Measurements from ENCODE around the gene SELENOH.

Gene SELENOH

DNA sequence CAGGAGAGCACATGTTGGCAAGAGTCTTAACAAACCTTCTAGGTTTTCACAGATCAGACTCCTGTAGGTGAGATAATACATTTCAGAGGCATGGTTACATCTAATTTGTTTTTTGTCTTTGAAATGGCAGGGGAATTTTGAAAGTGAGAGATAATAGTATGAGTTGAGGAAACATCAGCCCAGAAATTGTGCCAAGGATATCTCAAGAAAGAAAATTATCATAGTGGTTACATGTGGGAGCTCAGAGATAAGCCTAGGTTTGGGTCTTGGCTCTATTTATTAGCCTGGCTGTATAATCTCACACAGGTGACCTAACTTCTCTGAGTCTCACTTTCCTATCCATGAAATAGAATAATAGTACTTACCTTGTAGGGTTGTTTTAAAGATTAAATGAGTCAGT lies 9.9 kb downstream of the SELENOH start:
- no peak for DNase-seq

DNA sequence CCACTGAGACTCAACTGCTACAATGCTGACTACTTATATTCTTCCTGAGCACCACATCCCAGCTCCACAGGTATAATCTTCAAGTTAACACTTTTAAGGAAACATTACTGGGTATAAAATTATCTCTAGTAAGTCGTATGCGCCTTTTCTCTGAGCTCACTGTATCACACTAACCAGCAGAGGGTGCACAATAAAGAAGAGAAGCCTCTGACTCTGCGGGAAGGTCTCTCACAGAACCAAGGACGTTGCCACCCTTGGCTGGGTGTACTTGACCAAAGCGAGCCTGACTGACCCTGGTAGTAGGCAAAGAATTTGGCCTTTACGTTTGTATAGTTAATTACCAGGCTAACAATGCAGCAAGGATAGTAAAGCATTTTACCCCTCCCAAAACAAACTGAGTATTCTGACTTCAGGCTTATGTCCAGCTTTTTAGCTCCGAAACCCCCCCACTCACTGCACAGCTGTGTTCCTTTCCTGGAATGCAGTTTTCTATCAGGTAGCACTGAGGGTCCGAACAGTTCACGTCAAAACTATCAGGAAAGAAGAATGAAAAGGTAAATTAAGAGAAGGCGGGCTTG lies 10.5 kb downstream of the SELENOH start, which contains the start of gene BTBD18:
Gene BTBD18, minus strand, starts transcription at position 144 of the 578 bp plus-strand sequence. CDS start 631 bp downstream, outside the sequence.
- DNase-seq = no peak

DNA sequence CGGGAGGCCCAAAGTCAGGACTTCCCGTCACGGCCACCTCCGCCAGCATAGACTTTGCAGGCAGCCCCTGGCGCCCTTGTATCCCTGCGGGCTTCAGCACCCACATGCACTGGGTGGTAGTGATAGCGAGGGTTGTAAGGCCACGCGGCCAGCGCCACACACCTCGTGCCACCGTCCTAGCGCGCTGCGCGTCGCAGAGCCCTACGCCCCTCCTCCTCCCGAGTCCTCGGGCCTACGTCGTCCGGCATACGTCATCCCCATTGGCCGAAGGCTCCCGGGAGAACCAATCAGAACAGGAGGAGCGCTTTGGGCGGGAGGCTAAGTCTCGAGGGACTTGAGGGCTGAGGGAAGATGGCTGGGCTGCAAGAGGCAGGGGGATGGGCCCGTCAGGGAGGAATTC lies 11.7 kb downstream of the SELENOH start:
- no peak for DNase-seq

DNA sequence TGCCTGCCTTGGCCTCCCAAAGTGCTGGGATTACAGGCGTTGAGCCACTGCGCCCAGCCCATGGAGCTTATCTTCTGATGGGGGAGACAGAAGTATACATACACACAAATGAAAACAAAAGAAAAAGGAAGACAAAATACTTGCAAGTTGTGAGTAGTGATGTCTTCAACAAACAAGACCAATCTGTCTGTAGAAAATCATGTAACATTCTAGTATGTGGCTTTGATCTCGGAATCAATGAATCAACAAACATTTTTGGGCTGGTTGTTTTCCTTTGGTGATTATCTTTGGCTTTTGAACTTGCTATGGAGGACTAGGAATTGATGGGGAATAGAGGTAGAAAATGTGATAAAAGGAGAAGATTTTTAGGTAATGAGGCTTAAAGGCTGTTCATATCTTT lies 16.9 kb downstream of the SELENOH start:
- DNase-seq = no peak

DNA sequence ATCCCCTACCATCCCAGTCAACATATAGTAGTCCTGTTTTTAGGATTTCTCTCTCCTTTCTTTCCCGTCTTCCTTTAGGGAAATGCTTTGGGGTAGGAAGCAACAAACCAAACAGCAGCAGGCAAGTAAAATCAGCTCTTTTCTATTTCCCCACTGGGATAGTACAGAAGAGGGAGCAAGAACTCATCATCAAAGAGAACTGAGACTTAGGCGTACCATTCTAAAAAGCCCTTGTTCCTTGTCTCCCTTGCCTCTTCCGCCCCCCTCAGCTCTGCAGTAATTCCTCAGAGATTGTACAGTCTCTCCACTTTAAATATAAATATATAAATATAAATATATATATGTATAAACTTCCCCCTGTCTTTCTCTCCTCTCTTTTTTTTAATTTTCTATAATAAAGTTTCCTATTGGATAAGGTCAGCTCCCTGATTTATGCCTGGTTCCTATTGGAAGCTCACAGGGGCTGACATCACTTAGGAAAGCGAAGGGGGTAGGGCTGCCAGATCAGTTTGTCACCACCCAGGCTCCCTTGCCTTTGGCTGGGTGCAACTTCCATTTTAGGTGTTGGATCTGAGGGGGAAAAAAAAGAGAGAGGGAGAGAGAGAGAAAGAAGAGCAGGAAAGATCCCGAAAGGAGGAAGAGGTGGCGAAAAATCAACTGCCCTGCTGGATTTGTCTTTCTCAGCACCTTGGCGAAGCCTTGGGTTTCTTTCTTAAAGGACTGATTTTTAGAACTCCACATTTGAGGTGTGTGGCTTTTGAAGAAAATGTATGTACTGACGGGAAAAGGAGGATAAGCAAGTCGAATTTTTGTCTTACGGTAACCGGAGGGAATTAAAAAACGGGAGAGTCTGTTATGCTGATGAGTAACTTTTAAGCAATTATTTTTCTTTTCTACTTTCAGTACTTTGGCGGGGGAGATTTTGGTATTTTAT lies 20.3 kb downstream of the SELENOH start, which contains the start of gene CTNND1:
Gene CTNND1, plus strand, starts transcription at position 502 of the 934 bp plus-strand sequence. CDS start 29,677 bp downstream, outside the sequence.
- no peak for DNase-seq

DNA sequence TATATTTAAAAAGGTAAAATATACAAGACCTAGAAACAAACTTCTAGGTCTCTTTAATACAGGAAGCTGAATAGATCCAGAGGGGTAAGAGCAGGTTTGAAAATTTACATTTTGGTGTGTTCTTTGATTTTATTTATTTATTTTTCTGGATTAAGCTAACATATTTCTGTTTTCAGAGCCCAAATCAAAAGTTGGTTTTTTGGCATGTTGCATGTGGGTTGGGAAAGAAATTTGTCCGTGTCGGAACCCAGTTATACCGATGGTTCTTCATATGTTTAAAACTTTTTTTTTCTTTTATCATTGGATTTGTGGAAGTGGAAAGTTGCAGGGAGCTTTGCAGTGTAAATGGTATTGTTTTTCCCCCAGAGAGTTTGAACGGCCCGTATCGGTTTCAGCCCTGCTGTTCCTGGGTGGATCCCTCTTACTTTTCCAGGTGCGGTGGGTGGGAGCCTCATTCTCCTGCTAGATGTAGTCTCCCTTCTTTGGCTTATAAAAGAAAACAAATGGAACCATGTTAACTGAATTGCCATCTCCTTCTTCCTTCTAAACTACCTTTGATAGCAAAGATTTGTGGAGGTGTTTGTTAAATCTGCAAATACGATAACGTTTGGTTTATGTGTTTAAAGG lies 21.1 kb downstream of the SELENOH start:
- no peak for DNase-seq

DNA sequence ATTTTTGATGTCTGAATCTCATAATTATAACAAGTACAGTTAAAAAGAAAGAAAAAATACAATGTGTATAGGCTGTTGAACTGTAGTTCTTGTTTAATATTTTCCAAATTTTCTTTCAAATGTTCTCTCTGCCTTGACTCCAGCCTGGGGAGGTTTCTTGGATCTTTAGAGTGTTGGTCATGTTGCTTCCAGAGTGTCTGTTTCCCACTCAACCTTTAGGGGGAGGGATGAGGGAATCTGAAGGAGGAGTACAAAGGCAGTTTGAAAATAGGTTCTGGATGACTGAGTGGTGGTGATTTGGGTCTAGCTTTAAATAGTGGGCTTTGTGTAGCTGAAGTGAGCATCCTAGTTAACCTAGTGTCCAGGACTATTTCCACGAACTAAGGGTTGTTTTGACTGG lies 22.3 kb downstream of the SELENOH start:
- DNase-seq = no peak

DNA sequence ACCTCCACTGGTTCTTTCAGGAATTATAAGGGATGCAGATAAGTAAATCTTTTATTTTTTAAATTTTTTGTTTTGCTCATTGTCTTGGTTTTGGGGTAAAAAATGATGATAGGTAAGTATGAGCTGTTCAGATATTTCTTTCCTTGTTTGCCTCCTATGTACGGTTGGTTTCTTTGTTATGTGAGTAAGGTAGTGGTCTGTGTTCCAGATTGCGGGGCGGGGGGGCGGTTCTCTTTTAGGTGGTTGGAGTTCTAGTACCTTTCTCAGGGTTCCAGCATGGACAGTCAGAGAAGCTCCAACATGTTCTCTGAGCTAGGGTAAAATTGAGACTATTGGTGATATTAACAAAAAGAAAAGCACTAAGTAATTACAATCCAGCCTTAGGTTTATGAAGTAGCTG lies 22.7 kb downstream of the SELENOH start:
- no peak for DNase-seq

DNA sequence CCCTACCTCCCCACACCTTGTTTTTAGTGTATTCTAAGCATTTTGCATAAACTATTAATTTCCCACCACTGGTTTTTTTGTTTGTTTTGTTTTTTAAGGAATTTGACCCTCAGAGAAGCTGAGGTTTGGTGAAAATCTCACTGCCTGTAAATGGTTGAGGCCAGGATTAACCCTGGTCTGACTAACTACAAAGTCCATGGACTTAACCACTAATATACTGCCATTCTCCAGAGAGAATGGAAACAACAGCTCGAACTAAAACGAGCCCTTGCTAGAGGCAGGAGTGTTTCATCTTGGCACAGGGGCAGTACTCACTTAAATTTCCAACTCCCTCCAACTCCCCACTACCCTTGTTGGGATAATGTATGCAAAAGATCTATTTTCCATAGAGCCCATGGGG lies 23.3 kb downstream of the SELENOH start:
- no peak for DNase-seq

DNA sequence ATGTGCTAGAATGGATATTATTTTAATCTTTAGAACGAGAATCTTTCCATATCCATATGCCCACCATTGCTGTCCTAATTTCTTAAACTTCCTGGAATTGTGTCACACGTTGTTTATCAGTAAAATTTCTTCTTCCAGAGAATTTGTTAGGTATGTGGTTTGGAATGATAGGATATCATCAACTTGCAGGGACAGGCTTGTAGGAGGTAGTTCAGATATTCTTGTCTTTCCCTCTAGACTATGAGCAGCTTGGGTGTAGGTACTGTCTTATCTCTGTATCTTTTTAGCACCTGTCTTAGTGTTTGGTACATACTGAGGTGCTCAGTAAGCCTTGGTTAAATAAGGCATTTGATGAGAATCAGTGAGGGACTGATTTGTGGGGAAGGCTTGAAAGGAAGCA lies 23.7 kb downstream of the SELENOH start:
- no peak for DNase-seq

DNA sequence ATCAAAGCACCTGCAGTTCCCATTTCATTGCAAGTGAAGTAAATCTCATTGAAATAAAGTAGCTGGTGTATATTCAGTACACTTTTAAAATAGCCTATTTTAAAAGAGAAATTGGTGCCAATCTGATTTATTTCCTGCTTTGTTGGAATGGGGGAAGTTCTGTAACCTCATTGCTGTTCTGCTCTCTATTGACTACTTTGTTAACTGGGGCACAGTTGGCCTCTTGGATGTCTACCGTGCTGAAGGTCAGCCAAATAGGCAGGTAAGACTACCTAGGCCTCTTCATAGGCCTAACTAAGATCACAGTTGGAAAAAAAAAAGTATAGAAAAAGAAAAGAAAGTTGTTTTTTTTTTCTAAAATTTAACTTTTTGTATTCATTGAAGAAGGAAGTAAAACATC lies 29.5 kb downstream of the SELENOH start:
- no peak for DNase-seq

DNA sequence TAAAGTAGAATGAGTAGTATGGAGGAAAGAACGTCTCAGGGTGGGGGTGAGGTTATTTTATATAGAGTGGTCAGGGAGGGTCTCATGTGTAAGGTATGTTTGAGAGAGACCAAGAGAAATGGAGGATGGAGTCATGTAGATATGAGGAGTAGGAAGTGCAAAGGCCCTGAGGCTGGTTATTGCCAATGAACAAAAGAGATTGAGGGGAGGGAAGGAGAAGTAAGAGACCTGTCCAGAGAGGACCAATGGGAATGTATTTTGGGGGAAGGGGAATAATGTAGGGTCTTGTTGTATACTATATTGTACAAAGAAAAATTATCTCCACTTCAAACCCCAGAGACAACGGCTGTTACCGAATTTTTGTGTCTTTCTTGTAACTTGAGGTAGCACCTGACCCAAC lies 30.1 kb downstream of the SELENOH start:
- no peak for DNase-seq

DNA sequence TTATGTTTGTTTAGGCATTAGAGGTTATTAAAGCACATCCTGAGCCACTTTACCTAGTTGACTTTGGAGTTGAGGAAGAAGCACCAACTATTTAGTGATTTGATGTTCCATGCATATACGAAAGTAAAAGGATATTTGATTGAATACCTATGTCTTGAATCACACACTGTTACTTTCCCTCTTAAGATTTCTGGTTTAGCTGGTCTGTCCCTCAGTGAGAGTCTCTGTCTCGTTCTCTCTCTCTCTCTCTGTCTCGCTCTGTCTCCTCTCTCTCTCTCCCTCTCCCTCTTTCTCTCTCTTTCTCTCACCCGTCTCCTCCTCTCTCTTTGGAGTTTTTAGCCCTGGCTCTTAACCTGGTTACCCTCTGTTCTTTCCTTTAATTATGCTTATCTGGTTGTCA lies 31.3 kb downstream of the SELENOH start:
- no peak for DNase-seq

DNA sequence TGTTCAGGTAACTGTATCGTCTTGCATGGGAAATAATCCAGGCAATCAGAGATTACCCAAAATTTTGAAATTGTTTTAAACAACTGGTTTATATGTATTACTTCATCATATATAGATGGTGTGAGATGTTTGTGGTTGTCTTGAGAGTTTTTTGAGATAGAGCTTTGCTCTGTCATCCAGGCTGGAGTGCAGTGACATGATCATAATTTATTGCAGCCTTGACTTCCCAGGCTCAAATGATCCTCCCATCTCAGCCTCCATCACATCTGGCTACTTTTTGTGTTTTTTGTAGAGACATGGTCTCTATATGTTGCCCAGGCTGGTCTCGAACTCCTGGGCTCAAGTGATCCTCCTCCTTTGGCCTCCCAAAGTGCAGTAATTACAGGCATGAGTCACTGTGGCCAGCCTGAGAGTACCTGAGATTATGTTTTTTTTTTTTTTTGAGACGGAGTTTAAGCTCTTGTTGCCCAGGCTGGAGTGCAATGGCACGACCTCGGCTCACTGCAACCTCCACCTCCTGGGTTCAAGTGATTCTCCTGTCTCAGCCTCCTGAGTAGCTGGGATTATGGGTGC lies 31.8 kb downstream of the SELENOH start:
- no peak for DNase-seq

DNA sequence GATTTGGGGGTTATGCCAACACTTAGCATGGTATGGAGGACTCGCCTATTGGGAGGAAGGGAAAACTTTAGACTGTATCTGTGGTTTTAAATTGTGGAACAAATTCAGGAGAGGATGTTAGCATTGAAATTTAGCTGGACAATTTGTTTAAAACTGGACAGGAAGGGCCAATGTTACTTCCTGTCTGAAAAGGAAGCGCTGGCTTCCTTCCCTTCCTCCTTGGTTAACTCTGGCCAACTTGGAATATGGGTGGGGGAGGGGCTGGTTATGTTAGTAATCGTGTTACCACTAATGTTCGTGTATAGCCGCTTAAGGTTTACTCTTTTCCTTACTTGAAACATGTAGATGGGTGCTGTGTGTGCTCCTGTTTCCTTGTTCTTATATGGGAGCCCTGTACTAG lies 34.2 kb downstream of the SELENOH start:
- DNase-seq = no peak

DNA sequence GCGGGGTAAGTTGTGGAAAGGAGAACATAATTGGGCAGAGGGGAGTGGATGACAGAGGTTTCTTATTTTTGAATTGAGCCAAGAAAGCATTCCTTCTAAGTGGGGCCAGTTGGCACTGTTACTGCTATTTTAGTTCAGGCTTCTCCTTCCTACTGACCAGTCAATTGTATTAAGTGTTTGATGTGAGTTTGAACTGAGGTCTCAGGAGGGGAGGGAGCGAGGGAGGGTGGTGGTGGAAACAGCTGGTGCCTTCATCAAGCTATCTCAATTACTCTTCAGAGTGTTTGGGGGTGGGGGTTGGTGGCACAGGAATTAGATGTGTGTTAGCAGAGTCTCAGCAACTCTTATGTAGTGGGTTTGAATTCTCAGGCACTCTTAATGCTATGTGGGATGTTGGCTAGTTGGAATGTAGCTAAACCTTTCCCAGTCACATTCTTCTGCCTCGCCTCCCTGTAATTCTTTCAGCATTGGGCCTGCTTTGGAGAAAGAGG lies 34.8 kb downstream of the SELENOH start:
- no peak for DNase-seq

DNA sequence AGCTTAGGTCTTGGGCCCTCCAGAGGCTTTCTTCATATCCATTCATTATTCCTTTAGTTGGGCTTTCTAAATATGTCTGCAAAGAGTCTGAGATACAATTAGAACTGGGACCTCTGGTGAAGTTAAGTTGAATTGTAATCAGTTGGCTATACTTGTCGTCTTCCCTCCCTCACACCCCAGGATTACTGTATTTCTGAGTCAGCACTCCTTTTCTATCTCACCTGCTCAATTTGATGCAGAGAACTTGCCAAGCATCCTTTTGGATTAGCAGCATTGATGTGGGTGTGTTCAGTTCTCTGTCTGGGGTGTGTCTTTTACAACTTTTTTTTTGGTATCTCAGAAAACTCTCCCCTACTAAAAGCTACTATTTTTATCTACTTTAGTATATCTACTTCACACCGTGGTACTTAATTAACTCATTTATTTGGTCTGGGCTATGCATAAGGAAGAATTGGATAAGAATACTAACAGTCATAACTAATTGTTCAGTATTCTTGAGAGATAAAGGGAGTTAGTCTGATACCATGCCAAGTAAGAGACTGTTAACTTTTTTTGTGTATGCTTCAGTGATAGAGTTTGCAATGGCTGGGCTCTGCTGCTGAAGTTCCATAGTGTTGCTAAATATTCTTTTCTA lies 35.4 kb downstream of the SELENOH start:
- DNase-seq = no peak

DNA sequence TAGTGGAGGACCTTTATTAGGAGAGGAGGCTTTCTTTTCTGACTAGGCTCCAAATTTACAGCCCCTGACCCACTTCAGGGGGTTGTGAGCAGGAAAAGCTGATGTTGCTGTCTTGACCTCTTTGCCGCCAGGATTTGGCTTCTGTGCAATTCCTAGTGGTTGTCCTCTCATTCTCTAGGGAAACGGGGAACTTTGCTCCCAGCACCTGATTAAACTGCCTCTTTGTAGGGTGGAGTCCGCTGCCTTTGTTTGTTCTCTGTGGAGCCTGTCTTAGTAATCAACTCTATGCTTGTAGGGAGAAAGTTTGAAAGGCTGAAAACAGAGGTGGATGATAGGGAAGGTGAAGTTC lies 36.7 kb downstream of the SELENOH start:
- DNase-seq = no peak

DNA sequence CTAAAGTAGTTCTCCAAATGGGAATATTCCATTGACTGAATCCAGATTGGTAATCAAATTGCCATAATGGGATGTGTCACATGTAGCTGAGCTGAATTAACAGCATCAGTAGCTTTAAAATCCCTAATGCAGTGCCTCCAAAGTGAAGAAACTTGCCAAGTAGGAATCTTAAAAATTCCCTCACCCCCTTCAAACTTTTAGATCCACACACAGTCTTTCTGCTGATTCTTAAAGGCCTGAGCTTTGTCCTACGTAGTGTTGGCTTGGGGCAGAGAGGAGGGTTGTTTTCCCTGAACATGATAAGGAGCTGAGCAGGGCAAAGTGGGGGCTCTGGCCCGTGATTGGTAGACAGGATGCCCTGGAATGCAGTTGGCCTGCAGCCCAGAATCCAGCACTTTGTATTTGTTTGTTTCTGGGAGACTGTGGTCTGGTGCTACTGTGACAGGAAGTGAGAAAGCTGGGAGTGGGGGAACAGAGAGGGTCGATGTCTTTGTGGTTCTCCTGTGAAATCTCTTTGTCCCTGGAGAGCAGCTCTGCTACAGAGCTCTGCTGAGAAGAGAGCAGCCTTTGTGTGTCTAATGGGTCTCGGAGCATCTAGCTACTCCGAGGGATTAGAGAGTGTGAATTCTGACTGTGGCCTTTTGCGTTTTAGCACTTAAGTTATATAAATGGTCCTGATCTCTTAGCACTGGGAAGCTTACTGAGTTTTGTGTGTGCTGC lies 37.2 kb downstream of the SELENOH start:
- no peak for DNase-seq

DNA sequence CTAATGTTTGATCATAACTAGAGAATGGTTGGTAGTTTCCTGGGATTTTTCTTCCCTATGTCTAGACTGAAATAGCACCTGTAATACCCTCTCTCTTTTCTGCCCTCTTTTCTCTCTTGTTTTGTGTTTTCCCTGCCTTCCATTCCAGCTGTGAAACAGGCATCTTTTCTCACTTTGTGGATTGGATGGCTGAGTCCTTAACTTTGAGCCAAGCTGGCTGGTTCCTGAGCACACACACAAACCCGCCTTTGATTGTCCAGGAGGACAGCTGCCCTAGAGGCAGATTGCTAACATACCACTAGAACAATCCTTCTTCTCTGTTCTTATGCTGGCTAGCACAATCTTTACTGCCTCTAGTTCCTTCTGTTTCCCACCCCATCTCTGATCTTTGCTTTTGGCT lies 38.0 kb downstream of the SELENOH start:
- DNase-seq = no peak

DNA sequence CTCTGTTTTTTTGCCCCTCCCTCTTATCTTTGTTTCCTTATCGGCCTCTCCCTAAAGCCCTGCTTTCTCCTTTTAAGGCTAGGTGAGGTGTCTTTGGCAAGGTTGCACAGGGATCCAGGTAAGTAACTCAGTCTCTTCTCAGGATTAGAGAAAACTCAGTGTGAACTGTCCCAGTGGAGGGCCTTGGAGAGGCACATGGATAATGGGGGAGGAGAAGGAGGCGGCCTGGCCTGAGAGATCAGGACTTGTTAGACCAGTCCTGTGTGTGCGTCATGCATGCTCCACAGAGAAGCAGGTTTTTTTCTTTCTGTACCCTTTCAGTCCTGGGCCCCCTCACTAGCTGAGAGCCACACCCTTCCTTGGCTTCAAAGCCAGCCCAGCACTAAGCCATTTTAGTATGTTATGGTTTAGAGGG lies 40.2 kb downstream of the SELENOH start:
- DNase-seq = no peak

DNA sequence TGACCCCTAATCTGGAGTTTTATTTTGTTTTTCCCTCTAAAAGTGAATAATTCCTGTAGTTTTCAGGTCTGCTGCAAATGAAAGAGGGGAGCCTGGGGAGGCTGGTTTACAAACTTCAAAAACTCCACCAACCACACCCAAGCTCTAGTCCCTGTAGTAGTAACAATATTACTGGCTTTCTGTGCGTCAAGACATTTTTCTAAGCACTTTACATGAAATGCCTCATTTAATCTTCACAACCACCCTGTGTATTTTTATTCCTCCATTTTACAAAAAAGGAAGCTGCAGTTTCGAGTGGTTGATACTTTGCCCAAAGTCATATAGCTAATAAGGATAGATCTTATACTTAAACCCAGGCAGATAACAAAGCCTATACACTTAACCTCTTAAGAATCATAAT lies 43.8 kb downstream of the SELENOH start:
- DNase-seq = no peak

Data from stimulated activated naive CD4-positive, alpha-beta T cell (primary cell).